Smooth muscle cell (in vitro differentiated cells): ENCODE data around the gene INO80E. TPM values are rescaled to one million over a fixed set of nuclear protein-coding genes. Genes with fewer than 3 reads are reported as not detected.

Experiments used
- DNase-seq: peaks from one replicate; lab custom pipeline; 2025; ENCODE audit not compliant: unreplicated experiment; lab: John Stamatoyannopoulos, UW
- H2AFZ ChIP-seq: fragments of 200-600 bp; sonication (generic); 2 replicates; pipeline ENCODE4 v1.6.0; 2016; ENCODE audit warnings: antibody characterized with exemption, low read depth, mild to moderate bottlenecking
- H3F3A ChIP-seq: fragments of 200-600 bp; sonication (generic); 2 replicates; pipeline ENCODE4 v1.6.0; 2017; ENCODE audit warnings: antibody characterized with exemption, low read depth
- H3K27ac ChIP-seq: fragments of 200-600 bp; sonication (generic); 2 replicates; pipeline ENCODE4 v1.5.1; 2016; ENCODE audit warnings: low read depth, mild to moderate bottlenecking
- H3K27me3 ChIP-seq: fragments of 200-600 bp; sonication (generic); 2 replicates; pipeline ENCODE4 v1.6.1; 2016; ENCODE audit warnings: low read depth, mild to moderate bottlenecking
- H3K36me3 ChIP-seq: fragments of 200-600 bp; sonication (generic); 2 replicates; pipeline ENCODE4 v1.5.1; 2016; ENCODE audit warnings: low read depth
- H3K4me1 ChIP-seq: fragments of 200-600 bp; sonication (generic); 2 replicates; pipeline ENCODE4 v1.5.1; 2016; ENCODE audit warnings: low read depth
- H3K4me2 ChIP-seq: fragments of 200-600 bp; sonication (generic); 2 replicates; pipeline ENCODE4 v1.6.0; 2016; ENCODE audit warnings: mild to moderate bottlenecking
- H3K4me3 ChIP-seq: fragments of 200-600 bp; sonication (generic); 2 replicates; pipeline ENCODE4 v1.5.1; 2016; ENCODE audit warnings: mild to moderate bottlenecking
- H3K79me2 ChIP-seq: fragments of 200-600 bp; sonication (generic); 2 replicates; pipeline ENCODE4 v1.6.0; 2016; ENCODE audit warnings: low read depth, mild to moderate bottlenecking
- H3K9ac ChIP-seq: fragments of 200-600 bp; sonication (generic); 2 replicates; pipeline ENCODE4 v1.6.0; 2016; ENCODE audit warnings: low read depth
- H3K9me3 ChIP-seq: fragments of 200-600 bp; sonication (generic); replicated peaks from 2 replicates; pipeline ENCODE4 v1.5.1; 2016; ENCODE audit warnings: low read depth
- H4K20me1 ChIP-seq: fragments of 200-600 bp; sonication (generic); 2 replicates; pipeline ENCODE4 v1.6.0; 2016; ENCODE audit warnings: low read depth
- CTCF ChIP-seq: fragments of 200-600 bp; sonication (generic); IDR thresholded peaks from 2 replicates; pipeline ENCODE4 v1.5.1; 2017; ENCODE audit warnings: borderline replicate concordance, mild to moderate bottlenecking, antibody characterized with exemption; ENCODE audit not compliant: insufficient read depth, poor library complexity, severe bottlenecking
- WGBS: methylation state at CpG from one replicate; pipeline ENCODE4 v1.1.7; 2016; ENCODE audit warnings: low lambda C conversion rate; 5-methylcytosine and 5-hydroxymethylcytosine counted together
- polyA plus RNA-seq: library from polyadenylated mRNA; unstranded; fragments of >200 nt; fragmentation: Nextera tagmentation; extraction: Ambion mirVana; gene quantifications from 2 replicates; pipeline ENCODE4 v1.2.1, GENCODE V29; 2016
- total RNA-seq: library from RNA; depleted of rRNA; stranded (reverse); fragments of >200 nt; gene quantifications from 2 replicates; pipeline ENCODE4 v1.2.3, GENCODE V29; 2014

The INO80E gene
- total and polyA plus RNA-seq, 2 experiments from 2014 or later: 17.7 to 181 TPM

DNA sequence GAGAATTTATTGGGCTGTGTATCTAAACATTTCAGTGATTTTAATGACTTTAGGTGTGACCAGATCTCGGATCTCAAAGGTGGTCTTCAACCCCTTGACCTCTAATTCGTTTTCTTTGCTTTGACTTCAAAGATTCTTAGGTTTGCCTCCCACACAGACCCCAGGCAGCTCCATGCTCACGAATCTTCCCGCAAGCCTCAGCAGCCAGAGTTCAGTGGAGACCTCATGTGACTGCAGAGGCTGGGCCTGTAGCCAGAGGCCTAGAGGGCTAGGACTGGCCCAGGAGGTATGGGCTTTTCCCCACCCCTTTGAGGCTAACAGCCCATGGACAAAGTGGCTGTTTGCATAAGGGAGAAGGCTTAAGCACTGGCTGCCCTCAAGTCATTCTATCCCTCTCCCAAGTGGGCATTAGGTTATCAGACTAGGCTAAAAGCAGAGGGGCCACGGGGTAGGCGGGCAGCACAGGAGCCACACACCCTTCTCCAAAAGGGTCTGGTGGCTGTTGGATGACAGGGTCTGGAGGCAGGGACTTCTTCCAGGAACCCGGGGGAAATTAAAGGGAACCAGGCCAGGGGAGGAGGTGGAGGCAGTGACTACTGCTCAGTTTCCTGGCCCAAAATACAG lies 3.6 kb upstream of the INO80E start:
- Histone ChIP-seq H3K27ac (no peak overlapping the region), H3K9ac (no peak overlapping the region), H3K27me3 (no peaks in the 10 kb centered on the region), H2AFZ (no peak overlapping the region), H3K9me3 (no peaks in the 10 kb centered on the region), H3K36me3 (no peaks in the 10 kb centered on the region), H3K4me1 (peaks cover 11% of the 10 kb centered on the region), H3K79me2 (peaks cover 9% of the 10 kb centered on the region), H3K4me3 (no peak overlapping the region), H3F3A (peaks cover 4% of the 10 kb centered on the region), H3K4me2 (no peak overlapping the region), H4K20me1 (no peaks in the 10 kb centered on the region)
- WGBS: 92% methylated on average over 7 of the region's 7 CpGs
- DNase-seq: no peak
- TF ChIP-seq CTCF: no peak

DNA sequence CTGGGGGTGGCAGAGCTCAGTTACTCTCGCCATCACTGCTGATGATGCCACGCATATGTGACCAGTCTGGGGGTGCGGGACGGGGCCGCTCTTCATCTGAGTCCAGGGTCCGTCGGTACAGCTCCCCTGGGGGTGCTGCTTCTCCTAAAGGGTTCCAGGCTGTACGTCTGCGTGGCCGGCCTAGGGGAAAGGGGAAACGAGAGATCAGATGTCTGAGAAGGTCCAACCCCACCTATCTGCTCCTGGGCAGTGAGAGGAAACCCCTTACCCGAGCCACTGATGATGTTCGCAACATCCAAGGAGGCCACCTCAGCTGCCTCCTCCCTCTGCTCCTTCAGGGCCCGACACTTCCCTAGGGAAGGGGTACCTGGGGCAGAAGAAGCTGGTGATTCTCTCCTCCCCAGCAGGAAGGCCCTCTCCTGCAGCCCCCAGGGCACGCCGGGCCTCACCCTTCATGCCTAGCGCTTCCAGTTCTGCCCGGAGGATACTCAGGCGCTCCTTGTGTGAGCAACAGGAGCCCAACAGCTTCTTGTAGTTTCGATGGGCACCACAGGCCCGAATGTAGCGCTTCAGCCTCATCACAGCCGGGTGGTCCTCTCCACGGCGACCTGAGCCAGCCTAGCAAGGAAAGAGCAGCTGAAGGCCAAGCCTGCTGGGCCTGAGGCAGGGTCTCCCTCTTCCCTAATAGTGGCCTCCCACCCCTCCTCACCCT lies 2.7 kb upstream of the INO80E start:
- no peaks in the 10 kb centered on the region for H4K20me1 ChIP-seq
- no peak overlapping the region for H3K4me2 ChIP-seq
- H3K9ac ChIP-seq: no peak overlapping the region
- no peak overlapping the region for H3K27ac ChIP-seq
- WGBS: 96% methylated on average over 25 of the region's 25 CpGs
- no peak for TF ChIP-seq CTCF
- H3K9me3 ChIP-seq: no peaks in the 10 kb centered on the region
- peaks cover 10% of the 10 kb centered on the region for H3K79me2 ChIP-seq
- no peaks in the 10 kb centered on the region for H3K27me3 ChIP-seq
- no peak overlapping the region for H2AFZ ChIP-seq
- no peaks in the 10 kb centered on the region for H3K36me3 ChIP-seq
- no peak overlapping the region for H3K4me3 ChIP-seq
- peaks cover 4% of the 10 kb centered on the region for H3F3A ChIP-seq
- H3K4me1 ChIP-seq: peaks cover 11% of the 10 kb centered on the region
- DNase-seq: no peak

GRCh38 chr16:29993903-29994599 lies 2.0 kb upstream of the INO80E start:
- H3F3A ChIP-seq: peaks cover 4% of the 10 kb centered on the region
- peaks cover 10% of the 10 kb centered on the region for H3K79me2 ChIP-seq
- no peaks in the 10 kb centered on the region for H3K36me3 ChIP-seq
- WGBS: 89% methylated on average over 9 of the region's 9 CpGs
- H3K4me2 ChIP-seq: peak overlapping the region; percentile 92
- H4K20me1 ChIP-seq: no peaks in the 10 kb centered on the region
- no peak for TF ChIP-seq CTCF
- H3K27ac ChIP-seq: peak overlapping the region; percentile 95
- H2AFZ ChIP-seq: no peak overlapping the region
- no peaks in the 10 kb centered on the region for H3K9me3 ChIP-seq
- DNase-seq: no peak
- H3K27me3 ChIP-seq: no peaks in the 10 kb centered on the region
- H3K9ac ChIP-seq: no peak overlapping the region
- H3K4me1 ChIP-seq: peaks cover 11% of the 10 kb centered on the region
- no peak overlapping the region for H3K4me3 ChIP-seq
